Liver (tissue), 3 donors: Measurements from ENCODE around the gene PSMD1.

ENCODE experiments used
- CTCF ChIP-seq: fragments of 150-350 bp; IDR thresholded peaks from 2 replicates; pipeline ENCODE4 v1.5.1; 2017; ENCODE audit warnings: improper control_type of control experiment, low read depth, low read length; ENCODE audit not compliant: missing input control
- FOXA1 ChIP-seq: IDR thresholded peaks from 2 replicates; pipeline ENCODE4 v1.6.1; 2016; ENCODE audit warnings: antibody characterized with exemption
- MAX ChIP-seq: IDR thresholded peaks from 2 replicates; pipeline ENCODE4 v1.6.1; 2016; ENCODE audit warnings: antibody characterized with exemption
- NR2F2 ChIP-seq: IDR thresholded peaks from 2 replicates; pipeline ENCODE4 v1.6.1; 2016; ENCODE audit warnings: antibody characterized with exemption
- RAD21 ChIP-seq, 2 donors: IDR thresholded peaks; 2 replicates each; pipeline ENCODE4 v1.6.1; 2016; ENCODE audit warnings: antibody characterized with exemption in 2 of 2, mild to moderate bottlenecking in 2 of 2
- YY1 ChIP-seq: IDR thresholded peaks from 2 replicates; pipeline ENCODE4 v1.6.1; 2016; ENCODE audit warnings: antibody characterized with exemption, mild to moderate bottlenecking
- donor health status: healthy.
- donor health status: healthy.

GRCh38 chr2:231186325-231186724 is 129.7 kb downstream of the PSMD1 start:
- TF ChIP-seq FOXA1 (no peak), CTCF (no peak), YY1 (no peak), RAD21 (IDR thresholded peaks at IDR 0.05) (no peak), MAX (no peak), NR2F2 (no peak)
